ENCODE results near the gene ADPRHL1.
"Not testable (repeated sequence)": the region's sequence is repeated elsewhere in the genome, so short reads cannot be mapped to it uniquely, and the experiment has no call there.

ADPRHL1 gene

DNA sequence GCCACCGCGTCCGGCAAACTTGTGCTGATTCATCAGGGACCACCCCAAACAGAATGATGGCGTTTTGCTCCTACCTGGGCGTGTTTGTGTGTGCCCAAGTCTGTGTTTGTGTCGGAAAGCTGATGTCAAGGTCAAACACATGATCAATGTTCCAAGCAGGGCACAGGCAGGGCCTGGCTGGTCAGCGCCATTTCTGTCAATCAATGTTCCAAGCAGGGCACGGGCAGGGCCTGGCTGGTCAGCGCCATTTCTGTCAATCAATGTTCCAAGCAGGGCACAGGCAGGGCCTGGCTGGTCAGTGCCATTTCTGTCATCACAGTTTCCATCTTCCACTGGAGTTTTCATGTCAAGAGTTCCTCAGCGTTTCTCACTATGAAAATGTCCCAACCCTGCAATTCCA is 74.5 kb downstream of the ADPRHL1 start:
- in situ Hi-C loops (cut with HindIII; ENCODE audit: low sequenced_read_pairs), result no loop called here
- no peak overlapping the region for H3K4me3 ChIP-seq (ENCODE audit: low read depth, low read length)
- no peak for DNase-seq (ENCODE audit: low read depth, low spot score)
- TF ChIP-seq, protein P1, sequence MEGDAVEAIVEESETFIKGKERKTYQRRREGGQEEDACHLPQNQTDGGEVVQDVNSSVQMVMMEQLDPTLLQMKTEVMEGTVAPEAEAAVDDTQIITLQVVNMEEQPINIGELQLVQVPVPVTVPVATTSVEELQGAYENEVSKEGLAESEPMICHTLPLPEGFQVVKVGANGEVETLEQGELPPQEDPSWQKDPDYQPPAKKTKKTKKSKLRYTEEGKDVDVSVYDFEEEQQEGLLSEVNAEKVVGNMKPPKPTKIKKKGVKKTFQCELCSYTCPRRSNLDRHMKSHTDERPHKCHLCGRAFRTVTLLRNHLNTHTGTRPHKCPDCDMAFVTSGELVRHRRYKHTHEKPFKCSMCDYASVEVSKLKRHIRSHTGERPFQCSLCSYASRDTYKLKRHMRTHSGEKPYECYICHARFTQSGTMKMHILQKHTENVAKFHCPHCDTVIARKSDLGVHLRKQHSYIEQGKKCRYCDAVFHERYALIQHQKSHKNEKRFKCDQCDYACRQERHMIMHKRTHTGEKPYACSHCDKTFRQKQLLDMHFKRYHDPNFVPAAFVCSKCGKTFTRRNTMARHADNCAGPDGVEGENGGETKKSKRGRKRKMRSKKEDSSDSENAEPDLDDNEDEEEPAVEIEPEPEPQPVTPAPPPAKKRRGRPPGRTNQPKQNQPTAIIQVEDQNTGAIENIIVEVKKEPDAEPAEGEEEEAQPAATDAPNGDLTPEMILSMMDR (IDR thresholded peaks at IDR 0.05; ENCODE audit: low read depth, low read length), result no peak

- no peak for DNase-seq (ENCODE audit: low read depth, low spot score)
- TF ChIP-seq, protein P1 (IDR thresholded peaks at IDR 0.05; ENCODE audit: low read depth, low read length), result no peak
- in situ Hi-C loops (cut with HindIII; ENCODE audit: low sequenced_read_pairs), result no loop called here
- no peak overlapping the region for H3K4me3 ChIP-seq (ENCODE audit: low read depth, low read length)
Observed at GRCh38 chr13:113374511-113375175, 78.6 kb downstream of the ADPRHL1 start.

DNA sequence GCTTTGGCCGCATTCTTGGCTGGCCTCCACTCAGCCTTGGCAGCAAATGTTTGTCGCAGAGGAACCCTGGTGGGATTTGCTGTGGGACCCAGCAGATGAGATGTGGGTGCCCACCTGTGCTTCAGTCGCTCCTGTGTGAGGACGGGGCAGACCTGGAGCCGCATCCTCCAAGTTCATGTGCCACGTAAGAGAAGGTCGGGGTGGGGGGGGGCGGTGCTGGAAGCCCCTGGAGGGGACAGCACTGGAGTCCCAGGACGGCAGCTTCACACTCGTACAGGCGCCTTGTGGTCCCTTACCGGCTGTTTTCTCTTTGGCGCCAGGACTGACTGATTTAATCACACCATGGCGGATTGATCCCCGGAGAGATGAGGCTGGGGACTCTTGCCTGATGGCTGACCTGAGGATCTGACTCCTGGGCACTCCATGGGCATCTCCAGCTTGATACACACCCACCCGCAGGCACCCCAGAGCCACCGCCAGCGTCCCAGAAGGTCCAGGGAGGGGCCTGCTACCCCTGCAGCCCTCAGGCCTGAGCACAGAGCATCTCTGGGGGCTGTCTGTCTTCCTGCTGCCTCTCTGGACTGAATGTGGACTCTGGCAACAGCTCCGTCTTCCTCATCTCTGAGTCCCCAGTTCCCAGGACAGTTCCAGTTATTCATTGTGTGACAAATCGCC is 79.3 kb downstream of the ADPRHL1 start:
- in situ Hi-C loops (cut with HindIII; ENCODE audit: low sequenced_read_pairs), result no loop called here
- TF ChIP-seq, protein P1 (IDR thresholded peaks at IDR 0.05; ENCODE audit: low read depth, low read length), result no peak
- no peak for DNase-seq (ENCODE audit: low read depth, low spot score)
- no peak overlapping the region for H3K4me3 ChIP-seq (ENCODE audit: low read depth, low read length)

- DNase-seq (ENCODE audit: low read depth, low spot score); in situ Hi-C loops (cut with HindIII; ENCODE audit: low sequenced_read_pairs): not testable (repeated sequence)
Observed at GRCh38 chr13:113371701-113372100, 81.6 kb downstream of the ADPRHL1 start.

GRCh38 chr13:113371061-113371460 is 82.2 kb downstream of the ADPRHL1 start:
- DNase-seq (ENCODE audit: low read depth, low spot score), result no peak
- in situ Hi-C loops (cut with HindIII; ENCODE audit: low sequenced_read_pairs), result no loop called here
- no peak overlapping the region for H3K4me3 ChIP-seq (ENCODE audit: low read depth, low read length)
- TF ChIP-seq, protein P1 (IDR thresholded peaks at IDR 0.05; ENCODE audit: low read depth, low read length), result no peak

More at GRCh38 chr13:113371701-113372100, 81.6 kb downstream of the ADPRHL1 start:
- H3K4me3 ChIP-seq (ENCODE audit: low read depth, low read length), result not testable (repeated sequence)

GRCh38 chr13:113369881-113370280 is 83.4 kb downstream of the ADPRHL1 start:
- H3K4me3 ChIP-seq (ENCODE audit: low read depth, low read length), result no peak overlapping the region
- in situ Hi-C loops (cut with HindIII; ENCODE audit: low sequenced_read_pairs), result no loop called here
- no peak for DNase-seq (ENCODE audit: low read depth, low spot score)
- TF ChIP-seq, protein P1 (IDR thresholded peaks at IDR 0.05; ENCODE audit: low read depth, low read length), result no peak

DNA sequence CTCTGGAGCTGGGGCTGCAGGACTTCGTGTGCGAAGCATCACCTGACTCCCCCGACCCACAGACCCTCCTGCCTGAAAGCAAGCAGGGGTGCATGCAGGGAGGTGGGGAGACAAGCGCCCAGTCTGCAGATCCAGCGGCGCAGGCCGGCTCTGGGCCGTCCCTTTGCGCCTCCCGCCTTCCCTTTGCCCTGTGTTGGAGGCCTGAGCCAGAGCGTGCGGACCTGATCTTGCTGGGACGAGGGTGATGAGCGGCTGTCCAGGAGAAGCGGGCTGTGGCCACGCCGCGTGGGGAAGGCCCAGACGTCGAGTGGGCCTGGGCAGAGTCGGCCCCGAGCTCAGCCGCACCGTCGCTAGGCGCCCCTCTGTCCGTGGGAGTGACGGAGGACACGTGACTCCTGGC is 84.1 kb downstream of the ADPRHL1 start:
- DNase-seq (ENCODE audit: low read depth, low spot score), result no peak
- in situ Hi-C loops (cut with HindIII; ENCODE audit: low sequenced_read_pairs), result no loop called here
- TF ChIP-seq, protein P1 (IDR thresholded peaks at IDR 0.05; ENCODE audit: low read depth, low read length), result no peak

DNA sequence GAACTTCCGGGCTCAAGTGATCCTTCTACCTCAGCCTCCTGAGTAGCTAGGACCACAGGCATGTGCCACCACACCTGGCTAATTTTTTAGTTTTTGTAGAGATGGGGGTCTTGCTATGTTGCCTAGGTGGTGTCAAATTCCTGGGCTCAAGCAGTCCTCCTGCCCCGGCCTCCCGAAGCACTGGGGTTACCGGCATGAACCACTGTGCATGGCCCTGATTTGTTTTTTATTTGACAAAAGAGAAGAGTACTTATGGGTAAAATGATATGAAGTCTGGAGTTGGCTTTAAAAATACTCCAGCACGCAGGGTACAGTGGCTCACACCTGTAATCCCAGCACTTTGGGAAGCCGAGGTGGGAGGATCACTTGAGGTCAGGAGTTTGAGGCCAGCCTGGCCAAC is 84.9 kb downstream of the ADPRHL1 start:
- H3K4me3 ChIP-seq (ENCODE audit: low read depth, low read length); in situ Hi-C loops (cut with HindIII; ENCODE audit: low sequenced_read_pairs); DNase-seq (ENCODE audit: low read depth, low spot score): not testable (repeated sequence)

More for the DNA sequence above, 84.1 kb downstream of the ADPRHL1 start:
- no peak overlapping the region for H3K4me3 ChIP-seq (ENCODE audit: low read depth, low read length)
